GM23338 (cell line): ENCODE results near the gene SIRT3. TPM values are rescaled to one million over a fixed set of nuclear protein-coding genes. Genes with fewer than 3 reads are reported as not detected.

ENCODE experiments used
- ATAC-seq: fragments of 200-7000 bp; cut with Tn5 transposase; 3 replicates; pipeline ENCODE4 v1.9.1; 2020
- DNase-seq: peaks from one replicate; pipeline ENCODE4 v3.0.0-alpha.2; 2015; ENCODE audit warnings: low spot score
- H2AFZ ChIP-seq: fragments of 200-600 bp; sonication (generic); 2 replicates; pipeline ENCODE4 v1.8.0; 2016; ENCODE audit warnings: antibody characterized with exemption, mild to moderate bottlenecking, moderate library complexity
- H3F3A ChIP-seq: fragments of 200-600 bp; sonication (generic); replicated peaks from 2 replicates; pipeline ENCODE4 v1.8.0; 2017; ENCODE audit warnings: antibody characterized with exemption, mixed run types, low read depth
- H3K27ac ChIP-seq: fragments of 200-600 bp; sonication (generic); 2 replicates; pipeline ENCODE4 v1.6.1; 2016; ENCODE audit warnings: low read depth
- H3K27me3 ChIP-seq: fragments of 200-600 bp; sonication (generic); 2 replicates; pipeline ENCODE4 v1.8.0; 2016; ENCODE audit warnings: mild to moderate bottlenecking, mixed run types, moderate library complexity; ENCODE audit not compliant: insufficient read depth
- H3K36me3 ChIP-seq: fragments of 200-600 bp; sonication (generic); 2 replicates; pipeline ENCODE4 v1.8.0; 2016; ENCODE audit warnings: mild to moderate bottlenecking; ENCODE audit not compliant: insufficient read depth
- H3K4me1 ChIP-seq: fragments of 200-600 bp; sonication (generic); 2 replicates; pipeline ENCODE4 v1.8.0; 2016; ENCODE audit warnings: mild to moderate bottlenecking, moderate library complexity; ENCODE audit not compliant: insufficient read depth
- H3K4me2 ChIP-seq: fragments of 200-600 bp; sonication (generic); 2 replicates; pipeline ENCODE4 v1.7.1; 2017; ENCODE audit warnings: mixed run types
- H3K4me3 ChIP-seq: fragments of 200-600 bp; sonication (generic); 2 replicates; pipeline ENCODE4 v1.6.1; 2016; ENCODE audit warnings: mixed run types
- H3K79me2 ChIP-seq: fragments of 200-600 bp; sonication (generic); replicated peaks from 2 replicates; pipeline ENCODE4 v1.8.0; 2017; ENCODE audit warnings: mild to moderate bottlenecking; ENCODE audit not compliant: insufficient read depth
- H3K9me2 ChIP-seq: fragments of 200-600 bp; sonication (generic); 2 replicates; pipeline ENCODE4 v1.8.0; 2017; ENCODE audit not compliant: insufficient read depth
- H4K20me1 ChIP-seq: fragments of 200-600 bp; sonication (generic); replicated peaks from 2 replicates; pipeline ENCODE4 v1.8.0; 2017; ENCODE audit warnings: mild to moderate bottlenecking; ENCODE audit not compliant: insufficient read depth
- H3K27ac Mint-ChIP-seq: 2 replicates; pipeline ENCODE4 v1.8.0; 2020; ENCODE audit warnings: inconsistent platforms, mild to moderate bottlenecking, moderate library complexity, mixed read lengths
- H3K27me3 Mint-ChIP-seq: 3 replicates; pipeline ENCODE4 v1.8.0; 2022; ENCODE audit warnings: low read depth, mild to moderate bottlenecking, moderate library complexity, mixed read lengths, inconsistent platforms; ENCODE audit not compliant: insufficient read depth, poor library complexity
- H3K36me3 Mint-ChIP-seq: 3 replicates; pipeline ENCODE4 v1.8.0; 2021; ENCODE audit warnings: low read depth, mild to moderate bottlenecking, inconsistent platforms, moderate library complexity, mixed read lengths
- H3K4me1 Mint-ChIP-seq: 3 replicates; pipeline ENCODE4 v1.8.0; 2020; ENCODE audit warnings: mild to moderate bottlenecking, inconsistent platforms, mixed read lengths
- H3K4me3 Mint-ChIP-seq: 3 replicates; pipeline ENCODE4 v1.8.0; 2021; ENCODE audit warnings: moderate library complexity, mild to moderate bottlenecking, inconsistent platforms, mixed read lengths
- H3K9me3 Mint-ChIP-seq: 3 replicates; pipeline ENCODE4 v1.8.0; 2020; ENCODE audit warnings: moderate library complexity, mild to moderate bottlenecking, inconsistent platforms, mixed read lengths
- CREB1 ChIP-seq: fragments of 250-450 bp; sonication (Bioruptor Pico); IDR thresholded peaks from 2 replicates; pipeline ENCODE4 v1.5.0; 2020; ENCODE audit warnings: low read depth, mild to moderate bottlenecking, moderate library complexity
- CTCF ChIP-seq, 2 experiments: fragments of 200-600 bp in 1 of 2; sonication (generic) in 1 of 2; conservative IDR thresholded peaks; 2 replicates each; pipeline versions ENCODE4 v1.5.1 to v1.6.1; 2016 to 2017; ENCODE audit warnings: antibody characterized with exemption in 2 of 2, low read depth in 2 of 2, mild to moderate bottlenecking in 2 of 2, moderate library complexity in 1 of 2
- ETS1 ChIP-seq: IDR thresholded peaks from 2 replicates; pipeline ENCODE4 v1.6.1; 2016; ENCODE audit warnings: antibody characterized with exemption
- EZH2 ChIP-seq: fragments of 200-600 bp; sonication (generic); IDR thresholded peaks from one replicate; pipeline ENCODE4 v1.8.0; 2017; ENCODE audit warnings: antibody characterized with exemption, mild to moderate bottlenecking, low read depth; ENCODE audit not compliant: unreplicated experiment
- EZH2phosphoT487 ChIP-seq: fragments of 200-600 bp; sonication (generic); IDR thresholded peaks from one replicate; pipeline ENCODE4 v1.8.1; 2018; ENCODE audit warnings: antibody characterized with exemption; ENCODE audit not compliant: unreplicated experiment
- JUNB ChIP-seq: IDR thresholded peaks from one replicate; pipeline ENCODE4 v1.6.1; 2016; ENCODE audit warnings: antibody characterized with exemption; ENCODE audit not compliant: unreplicated experiment
- NANOG ChIP-seq: IDR thresholded peaks from 2 replicates; pipeline ENCODE4 v1.6.1; 2016; ENCODE audit warnings: antibody characterized with exemption, borderline replicate concordance
- POLR2AphosphoS5 ChIP-seq: IDR thresholded peaks from 2 replicates; pipeline ENCODE4 v1.6.1; 2016; ENCODE audit warnings: antibody characterized with exemption, low read depth
- REST ChIP-seq: IDR thresholded peaks from one replicate; pipeline ENCODE4 v1.6.1; 2018; ENCODE audit warnings: antibody characterized with exemption; ENCODE audit not compliant: unreplicated experiment
- STAT1 ChIP-seq: IDR thresholded peaks from one replicate; pipeline ENCODE4 v1.6.1; 2016; ENCODE audit warnings: antibody characterized with exemption; ENCODE audit not compliant: unreplicated experiment
- ZNF114 ChIP-seq: fragments of 250-450 bp; sonication (Bioruptor Pico); IDR thresholded peaks from 2 replicates; pipeline ENCODE4 v1.5.0; 2020; ENCODE audit warnings: mild to moderate bottlenecking, moderate library complexity
- ZNF331 ChIP-seq: fragments of 250-450 bp; sonication (Bioruptor Pico); IDR thresholded peaks from 2 replicates; pipeline ENCODE4 v1.5.0; 2020; ENCODE audit warnings: low read depth, mild to moderate bottlenecking, moderate library complexity
- ZNF462 ChIP-seq: fragments of 250-450 bp; sonication (Bioruptor Pico); IDR thresholded peaks from 2 replicates; pipeline ENCODE4 v1.5.0; 2020; ENCODE audit warnings: mild to moderate bottlenecking, moderate library complexity
- polyA plus RNA-seq: library from polyadenylated mRNA; unstranded; fragments of >200 nt; fragmentation: Nextera tagmentation; extraction: Ambion mirVana; gene quantifications from 2 replicates; pipeline ENCODE4 v1.2.1, GENCODE V29; 2016
- total RNA-seq: library from RNA; depleted of rRNA; stranded (reverse); fragments of >200 nt; shearing (Covaris generic); gene quantifications from 2 replicates; pipeline ENCODE4 v1.2.3, GENCODE V29; 2014

Gene SIRT3
- total and polyA plus RNA-seq, 2 experiments from 2014 or later: 7.0 to 11.4 TPM

- Histone ChIP-seq H3K4me2 (no peak overlapping the region), H3K36me3 (peaks cover 18% of the 10 kb centered on the region), H4K20me1 (peaks cover 19% of the 10 kb centered on the region; the same call in 1 of the 2 replicates), H3K9me2 (no peaks in the 10 kb centered on the region), H2AFZ (no peak overlapping the region), H3K27me3 (no peaks in the 10 kb centered on the region), H3K4me1 (peaks cover 8% of the 10 kb centered on the region), H3F3A (peaks cover 13% of the 10 kb centered on the region), H3K27ac (no peak overlapping the region), H3K4me3 (no peak overlapping the region), H3K79me2 (peaks cover 26% of the 10 kb centered on the region)
- H3K27me3 Mint-ChIP-seq: peaks cover 5% of the 10 kb centered on the region
- DNase-seq (no peak), ATAC-seq (no peak)
- H3K36me3 Mint-ChIP-seq: peaks cover 35% of the 10 kb centered on the region
- TF ChIP-seq POLR2AphosphoS5 (no peak), ZNF114 (CRISPR knock-in tag) (no peak), JUNB (no peak), ZNF462 (no peak), STAT1 (no peak), EZH2 (no peak), EZH2phosphoT487 (no peak), CREB1 (CRISPR knock-in tag) (no peak), REST (no peak), ETS1 (no peak), NANOG (no peak), CTCF (conservative IDR thresholded peaks at IDR 0.05; ENCODE audit: low read depth in 2 of 2) (no peak), ZNF331 (no peak)
- H3K9me3 Mint-ChIP-seq: no peaks in the 10 kb centered on the region
- no peak overlapping the region for H3K4me3 Mint-ChIP-seq
- H3K4me1 Mint-ChIP-seq: 0 out of 3 replicates have a peak, but pooled peaks cover 3% of the 10 kb centered on the region
- H3K27ac Mint-ChIP-seq: no peak overlapping the region
Measured at GRCh38 chr11:240315-240714, 4.2 kb upstream of the SIRT3 start.
